ENCODE measurements around the gene CDC20B.
A peak's percentile ranks its signal among the peaks of the same experiment; 100 is the strongest.
"Not testable (repeated sequence)": the region's sequence is repeated elsewhere in the genome, so short reads cannot be mapped to it uniquely, and the experiment has no call there.

Gene CDC20B

DNA sequence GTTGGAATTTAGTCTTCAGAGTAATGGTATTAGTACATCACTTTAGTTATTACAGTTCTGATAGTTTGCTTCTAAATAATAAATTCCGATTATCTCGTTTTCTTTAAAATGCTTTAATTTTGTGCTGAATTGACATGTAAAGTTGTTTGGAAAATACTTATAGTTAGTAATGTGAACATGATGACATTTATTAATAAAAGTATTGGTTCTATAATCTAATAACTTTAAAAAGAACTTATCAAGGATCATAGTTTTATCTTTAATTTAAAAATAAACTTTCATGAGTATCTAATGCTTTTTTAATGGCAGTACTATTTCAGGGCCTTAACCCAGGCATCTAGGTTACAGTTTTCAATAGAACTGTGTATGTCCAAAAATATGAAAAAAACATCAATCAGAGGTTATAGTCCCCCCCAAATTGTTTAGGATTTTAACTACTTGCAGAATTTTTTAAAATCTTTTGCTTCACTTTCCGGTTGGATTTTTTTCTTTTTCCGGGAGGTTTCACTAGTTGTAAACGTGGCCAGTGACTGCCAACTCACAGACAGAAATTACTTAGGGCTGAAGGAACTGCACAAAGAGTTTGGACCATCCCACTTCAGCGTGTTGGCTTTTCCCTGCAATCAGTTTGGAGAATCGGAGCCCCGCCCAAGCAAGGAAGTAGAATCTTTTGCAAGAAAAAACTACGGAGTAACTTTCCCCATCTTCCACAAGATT lies 12.3 kb downstream of the CDC20B start:
- no peak for DNase-seq (ENCODE audit: low read depth in 2 of 2)

DNA sequence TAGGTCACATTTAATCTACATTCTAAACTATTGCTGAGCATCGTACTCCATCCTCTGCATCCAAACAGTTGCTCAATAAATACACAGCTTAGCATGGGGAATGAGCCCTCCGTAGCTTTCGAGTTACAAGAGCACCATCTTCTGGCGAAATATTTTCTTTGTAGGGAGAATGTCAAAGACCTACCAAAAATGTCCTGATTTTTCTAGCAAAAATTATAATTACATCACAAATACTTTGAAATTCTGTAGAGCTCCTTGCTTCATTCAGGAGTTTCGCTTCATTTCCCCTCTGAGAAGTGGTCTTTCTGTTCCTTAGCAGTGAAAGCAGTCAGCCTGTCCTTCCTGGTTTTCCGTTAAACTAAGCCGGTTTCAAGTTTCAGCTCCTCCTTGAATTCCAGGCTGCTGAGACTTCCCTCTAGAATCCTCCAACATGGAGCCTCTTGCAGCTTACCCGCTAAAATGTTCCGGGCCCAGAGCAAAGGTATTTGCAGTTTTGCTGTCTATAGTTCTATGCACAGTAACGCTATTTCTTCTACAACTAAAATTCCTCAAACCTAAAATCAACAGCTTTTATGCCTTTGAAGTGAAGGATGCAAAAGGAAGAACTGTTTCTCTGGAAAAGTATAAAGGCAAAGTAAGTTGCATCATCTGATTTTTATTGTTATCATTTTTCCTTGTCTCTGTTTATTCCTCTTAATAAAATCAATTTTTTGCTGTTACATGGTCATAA lies 13.0 kb downstream of the CDC20B start, which contains the start of gene GPX8:
Gene GPX8, plus strand, starts transcription at position 409 of the 730 bp plus-strand sequence. Its CDS starts 22 bp downstream, at position 431.
- no peak for DNase-seq (ENCODE audit: low read depth in 2 of 2)

DNA sequence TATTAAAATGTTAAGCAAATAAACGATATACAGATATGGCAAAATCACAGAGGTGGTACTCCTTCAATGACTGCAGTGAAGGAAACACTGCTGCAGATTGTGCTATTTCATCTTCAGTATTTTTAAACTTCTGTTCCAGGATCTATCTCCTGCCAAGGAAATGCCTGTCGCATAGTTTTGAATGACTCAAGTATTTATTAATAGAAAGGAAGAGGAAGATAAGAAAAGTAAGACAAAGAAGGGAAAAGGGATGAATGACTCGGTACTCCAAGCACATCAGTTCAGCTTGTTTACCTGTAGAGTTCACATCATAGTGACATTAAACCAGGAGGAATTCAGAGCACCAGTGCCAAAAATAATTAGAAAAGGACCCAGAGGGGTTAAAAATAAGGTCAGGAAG lies 18.1 kb downstream of the CDC20B start:
- DNase-seq (ENCODE audit: low read depth in 2 of 2), result no peak

DNA sequence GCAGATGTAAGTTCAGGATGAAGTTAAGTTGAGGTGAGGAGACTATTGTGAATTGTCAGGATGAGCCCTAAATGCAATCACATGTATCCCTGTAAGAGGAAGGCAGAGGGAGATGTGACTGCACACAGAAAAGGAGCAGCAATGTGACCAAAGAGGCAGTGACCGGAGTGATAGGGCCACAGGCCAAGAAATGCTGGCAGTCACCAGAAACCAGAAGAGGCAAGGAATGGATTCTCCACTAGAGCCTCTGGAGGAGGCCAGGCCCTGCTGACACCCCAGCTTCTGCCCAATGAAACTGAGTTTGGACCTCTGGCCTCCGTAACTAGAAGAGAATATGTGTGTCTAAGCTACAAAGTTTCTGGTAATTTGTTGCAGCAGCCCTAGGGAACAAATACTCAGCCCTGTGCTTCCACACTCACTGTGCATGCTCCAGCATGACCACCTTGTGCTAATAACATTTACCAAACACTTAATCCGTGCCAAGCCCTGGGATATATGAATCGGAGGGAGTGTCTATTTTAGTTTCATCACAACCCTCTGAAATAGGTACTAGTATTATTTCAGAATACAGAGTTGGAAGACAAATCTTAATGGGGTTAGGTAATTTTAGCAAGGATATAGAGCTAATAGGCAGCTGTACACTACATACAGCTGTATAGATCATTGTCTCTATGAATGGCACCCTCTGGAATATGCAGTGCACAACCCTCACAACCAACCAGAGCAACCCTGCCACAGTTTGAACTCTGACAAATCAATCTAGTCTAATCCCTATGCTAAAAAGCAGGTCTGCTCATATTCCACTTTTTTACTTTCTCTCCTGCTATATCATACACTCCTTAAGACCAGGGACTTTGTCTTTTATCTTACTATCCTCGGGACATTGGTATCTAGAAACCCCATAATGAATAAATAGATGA lies 20.8 kb downstream of the CDC20B start:
- DNase-seq (ENCODE audit: low read depth in 2 of 2), result no peak

DNA sequence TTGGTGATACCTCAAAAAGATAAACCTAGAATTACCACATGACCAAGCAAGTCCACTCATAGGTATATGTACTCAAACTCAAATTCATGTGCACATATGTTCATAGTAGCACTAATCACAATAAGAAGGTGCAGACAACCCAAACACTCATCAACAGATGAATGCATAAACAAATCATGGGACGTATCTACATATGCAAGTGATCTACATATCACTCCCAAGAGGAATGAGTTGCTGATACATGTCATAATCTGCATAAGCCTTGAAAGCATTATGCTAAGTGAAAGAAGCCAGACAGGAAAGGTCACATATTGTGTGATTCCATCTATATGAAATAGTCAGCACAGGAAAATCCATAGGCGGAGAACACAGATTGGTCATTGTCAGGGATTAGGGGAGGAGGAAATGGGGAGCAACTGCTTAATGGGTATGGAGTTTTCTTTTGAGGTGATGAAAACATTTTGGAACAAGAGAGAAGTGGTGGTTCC lies 23.6 kb downstream of the CDC20B start:
- no peak for DNase-seq (ENCODE audit: low read depth in 2 of 2)

DNA sequence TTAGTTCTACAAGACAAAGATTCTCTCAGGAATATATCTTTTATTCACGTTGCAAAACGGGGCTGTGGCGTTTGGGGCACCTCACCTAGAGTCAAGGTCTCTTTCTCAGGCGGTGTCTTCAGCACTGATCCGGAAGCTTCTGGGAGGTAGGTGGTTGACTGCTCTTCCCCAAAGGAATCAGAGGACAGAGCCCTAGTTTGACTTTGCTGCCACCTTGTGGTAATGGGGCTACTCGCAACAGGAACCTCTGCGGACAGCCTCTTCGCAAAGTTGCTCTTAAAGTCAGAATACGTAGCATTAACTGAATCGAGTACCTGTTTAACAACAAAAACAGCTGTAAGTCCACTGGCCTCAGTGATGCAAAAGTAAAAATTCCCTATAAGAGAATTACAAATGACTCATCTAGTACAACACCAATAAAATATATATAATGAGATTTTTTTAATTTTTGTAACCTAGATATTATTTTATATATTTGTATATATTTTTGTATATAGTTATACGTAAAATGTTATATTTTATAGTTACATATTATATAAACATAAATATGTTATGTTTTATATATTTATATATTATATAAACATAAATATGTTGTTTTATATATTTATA lies 26.3 kb downstream of the CDC20B start:
- DNase-seq (ENCODE audit: low read depth in 2 of 2), result peak; percentile 63 to 77

DNA sequence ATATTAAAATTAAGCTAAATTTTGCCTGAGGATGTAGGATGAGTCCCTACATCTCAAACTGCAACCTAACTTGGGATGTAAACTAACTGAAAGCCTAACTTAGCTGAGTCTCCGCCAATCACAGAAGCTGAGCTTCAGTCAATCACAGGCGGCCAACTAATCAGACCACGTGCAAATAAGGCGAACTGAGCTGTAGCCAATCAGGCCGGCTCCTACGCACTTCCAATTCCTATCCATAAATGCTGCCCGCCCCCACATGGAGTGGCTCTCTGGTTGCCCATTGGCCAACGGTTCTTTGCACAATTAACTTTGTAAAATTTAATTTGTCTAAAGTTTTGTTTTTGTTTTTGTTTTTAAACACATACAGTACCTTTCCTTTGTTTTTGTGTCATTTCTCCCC lies 26.9 kb downstream of the CDC20B start:
- DNase-seq (ENCODE audit: low read depth in 2 of 2), result no peak

DNA sequence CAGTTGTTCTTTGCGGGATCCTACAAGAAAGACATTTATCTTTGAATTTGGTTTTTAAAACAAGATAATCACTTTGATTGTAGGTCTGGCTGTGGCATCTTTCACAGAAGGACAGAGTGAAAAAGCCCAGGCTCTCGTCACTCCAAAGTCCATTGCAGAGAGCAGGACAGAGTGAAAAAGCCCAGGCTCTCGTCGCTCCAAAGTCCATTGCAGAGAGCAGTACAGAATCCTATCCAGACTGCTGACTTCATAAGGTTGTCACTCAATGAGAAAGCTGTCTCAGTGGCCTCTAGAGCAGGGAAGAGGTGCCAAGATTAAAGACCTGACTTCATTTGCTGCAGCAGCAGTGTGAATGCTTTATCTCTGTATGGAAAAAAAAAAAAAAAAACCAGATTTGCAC lies 29.4 kb downstream of the CDC20B start:
- DNase-seq (ENCODE audit: low read depth in 2 of 2), result no peak

DNA sequence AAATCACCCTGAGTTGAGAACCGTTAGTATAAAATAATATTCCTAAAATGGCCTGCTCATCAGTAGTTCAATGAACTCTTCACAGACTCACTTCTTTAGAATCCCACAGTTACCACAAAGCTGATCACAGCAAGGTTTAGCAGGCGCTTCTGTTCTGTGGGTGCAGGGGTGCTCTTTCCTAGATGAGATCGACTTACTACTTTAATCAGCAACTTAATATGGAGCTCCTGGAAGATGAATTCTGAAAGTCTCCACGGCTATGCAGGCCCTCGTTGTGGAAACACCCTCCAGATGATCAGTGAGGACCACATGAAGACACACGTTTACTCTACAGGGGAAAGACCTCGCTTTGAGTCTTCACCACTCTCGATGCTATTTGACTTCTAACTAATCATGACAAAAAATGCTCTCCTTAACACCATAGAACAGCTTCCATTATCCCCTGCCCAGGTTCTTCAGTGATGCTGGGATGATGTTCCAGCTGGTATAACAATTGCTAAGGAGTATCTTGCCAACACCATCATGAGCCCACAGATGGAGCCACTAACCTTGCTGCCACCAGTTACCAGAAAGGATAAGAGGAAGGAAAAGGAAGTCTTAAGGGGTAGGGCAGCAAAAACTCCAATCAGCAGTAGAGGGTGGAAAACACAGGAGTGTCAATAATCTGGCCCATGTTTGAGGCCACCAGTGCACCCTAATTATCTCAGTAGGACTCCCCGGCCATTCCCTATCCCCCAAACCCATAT lies 30.9 kb downstream of the CDC20B start:
- DNase-seq (ENCODE audit: low read depth in 2 of 2), result no peak

DNA sequence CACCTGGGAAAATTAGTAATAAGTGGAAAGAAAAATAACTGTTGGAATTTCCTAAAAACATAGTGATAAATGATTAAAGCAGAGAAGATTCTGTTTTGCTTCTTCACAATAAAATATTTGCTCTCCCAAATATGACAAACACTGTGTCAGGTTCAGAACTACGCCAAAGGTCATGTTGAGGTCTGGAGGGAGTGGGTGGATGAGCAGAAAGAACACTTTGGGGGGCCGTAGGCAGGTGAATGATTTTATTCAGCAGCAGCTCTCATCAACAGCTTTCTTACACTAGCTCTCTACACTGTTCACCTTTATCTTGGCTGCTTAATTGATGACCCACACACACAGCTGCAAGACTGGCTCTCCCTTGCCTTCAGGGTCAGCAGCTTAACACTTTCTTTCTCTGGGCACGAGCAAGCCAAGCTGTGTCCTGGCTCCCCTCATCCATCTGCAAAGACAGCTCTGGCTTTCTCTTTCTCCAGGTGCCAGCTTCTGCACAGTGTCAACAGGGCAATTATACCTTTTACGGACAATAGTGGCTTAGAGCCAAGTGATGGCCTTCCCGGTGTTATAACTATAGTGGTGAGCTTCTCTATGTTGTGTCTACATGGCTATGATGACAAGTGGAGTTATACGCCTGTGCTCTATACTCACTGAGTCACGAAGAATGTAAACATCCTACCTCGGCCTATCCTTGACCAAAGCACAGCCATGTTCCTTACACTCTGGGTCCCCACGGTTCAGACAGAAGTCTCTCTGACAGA lies 31.9 kb downstream of the CDC20B start:
- DNase-seq (ENCODE audit: low read depth in 2 of 2), result no peak

DNA sequence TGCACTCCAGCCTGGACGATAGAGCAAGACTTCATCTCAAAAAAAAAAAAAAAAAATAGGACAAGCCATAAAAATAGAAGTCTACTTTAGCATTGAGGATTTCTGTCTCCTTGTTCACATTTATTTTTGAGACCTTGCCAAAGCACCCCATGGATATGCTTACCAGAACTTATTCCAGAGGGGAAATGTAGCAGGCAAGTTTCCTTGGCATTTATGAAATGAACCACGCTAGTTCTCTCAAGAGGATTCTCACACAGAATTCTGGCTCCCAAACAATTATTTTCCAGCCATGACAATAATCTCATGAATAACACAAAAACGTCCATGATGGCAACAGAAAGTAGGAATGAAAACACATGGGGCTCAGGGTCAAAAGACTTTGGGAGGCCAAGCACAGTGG lies 36.5 kb downstream of the CDC20B start:
- no peak for DNase-seq (ENCODE audit: low read depth in 2 of 2)

DNA sequence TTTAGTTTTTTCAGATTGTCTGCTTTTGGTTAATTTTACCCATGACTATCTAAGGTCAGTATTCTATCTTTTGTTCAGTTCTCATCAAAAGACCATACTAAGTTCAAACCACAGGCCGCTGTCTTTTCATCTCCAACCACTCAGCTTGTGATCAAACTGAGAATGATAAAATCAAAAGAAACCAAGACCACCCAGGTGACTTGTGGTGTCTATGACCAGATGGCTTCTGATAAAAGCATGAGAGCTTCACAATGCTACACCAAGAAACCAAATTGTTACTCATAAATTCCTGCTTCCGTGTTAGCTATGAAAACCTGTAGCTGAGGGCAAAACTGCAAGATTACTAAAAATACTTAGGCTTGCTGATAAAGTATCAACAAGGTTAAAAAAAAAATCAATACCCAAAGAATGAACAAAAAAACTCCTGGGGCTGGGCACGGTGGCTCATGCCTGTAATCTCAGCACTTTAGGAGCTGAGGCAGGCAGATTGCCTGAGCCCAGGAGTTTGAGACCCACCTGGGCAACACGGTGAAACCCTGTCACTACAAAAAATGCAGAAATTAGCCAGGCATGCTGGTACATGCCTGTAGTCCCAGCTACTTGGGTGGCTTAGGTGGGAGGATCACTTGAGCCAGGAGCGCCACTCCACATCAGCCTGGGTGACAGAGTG lies 38.8 kb downstream of the CDC20B start:
- no peak for DNase-seq (ENCODE audit: low read depth in 2 of 2)

DNA sequence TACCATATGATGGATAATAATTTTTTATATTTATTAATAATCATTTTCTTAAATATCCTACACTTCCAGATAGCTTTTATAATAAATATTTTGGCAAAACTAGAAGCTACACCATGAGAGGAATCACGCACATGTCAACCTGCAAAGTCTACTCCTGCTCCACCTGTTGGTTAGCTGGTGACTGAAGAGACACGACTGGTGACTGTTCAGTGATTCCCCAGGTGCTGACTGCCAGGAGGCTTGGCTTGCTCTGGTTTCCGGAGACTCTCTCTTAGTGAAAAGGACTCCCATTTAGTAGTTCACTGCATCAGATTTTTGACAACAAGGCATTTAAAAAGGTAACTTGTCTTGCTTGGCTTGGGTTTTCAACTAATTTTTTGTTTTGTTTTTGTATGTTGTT lies 49.6 kb downstream of the CDC20B start:
- no peak for DNase-seq (ENCODE audit: low read depth in 2 of 2)

DNA sequence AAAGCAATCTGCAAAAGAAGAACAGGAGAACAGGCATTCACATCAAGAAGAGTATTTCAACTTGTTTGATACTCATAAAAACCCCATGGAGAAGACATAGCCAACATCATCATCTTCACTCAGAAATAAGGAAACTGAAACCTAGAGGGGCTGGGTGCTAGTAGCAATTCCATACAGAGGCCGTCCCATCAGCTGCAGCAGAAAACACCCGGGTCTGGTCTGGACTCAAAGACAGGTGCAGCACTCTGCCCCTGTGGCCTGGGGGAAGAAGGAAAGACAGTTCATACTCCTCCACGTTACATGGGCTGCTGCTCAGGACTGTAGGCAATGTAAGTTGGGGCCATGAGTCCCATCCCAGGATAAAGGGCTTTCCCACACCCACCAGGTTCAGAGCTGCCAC lies 58.9 kb downstream of the CDC20B start:
- no peak for DNase-seq (ENCODE audit: low read depth in 2 of 2)

DNA sequence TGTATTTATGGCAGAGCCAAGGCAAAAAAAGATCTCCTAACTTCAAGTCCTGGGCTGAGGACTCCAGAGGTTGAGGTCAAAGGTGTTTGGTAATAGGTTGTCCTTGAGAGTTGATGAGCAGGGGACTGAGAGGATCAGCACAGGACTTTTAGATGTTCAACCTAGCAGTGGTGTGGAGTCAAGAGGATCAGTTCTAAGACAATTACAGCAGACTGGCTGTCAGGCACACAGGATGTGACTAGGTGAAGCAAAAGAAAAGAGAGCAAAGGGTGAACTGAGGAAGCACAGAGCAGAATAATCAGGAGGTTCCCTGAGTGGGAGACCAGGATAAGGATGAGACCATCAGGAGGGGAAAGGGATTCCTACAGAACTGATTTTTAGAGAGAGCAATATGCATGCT lies 59.6 kb downstream of the CDC20B start:
- DNase-seq (ENCODE audit: low read depth in 2 of 2), result no peak

DNA sequence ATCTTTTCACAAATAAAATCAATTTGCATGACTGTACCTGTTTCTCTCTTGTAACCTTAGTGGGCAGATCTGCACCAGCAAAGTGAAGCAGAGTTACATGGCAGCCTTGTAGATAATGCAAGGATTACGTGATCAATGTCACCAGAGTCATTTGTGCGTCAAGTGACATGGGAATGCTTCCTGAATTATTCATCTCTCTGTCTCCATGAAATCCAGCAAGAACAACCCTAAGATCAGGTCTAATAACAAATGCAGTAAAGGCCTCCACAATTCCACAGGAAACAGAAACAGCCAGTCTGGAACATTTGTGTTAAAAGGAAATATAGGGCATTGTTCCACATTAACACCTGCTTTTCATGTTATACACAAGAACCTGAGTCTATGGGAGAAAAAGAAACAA lies 62.8 kb downstream of the CDC20B start:
- DNase-seq (ENCODE audit: low read depth in 2 of 2), result no peak

DNA sequence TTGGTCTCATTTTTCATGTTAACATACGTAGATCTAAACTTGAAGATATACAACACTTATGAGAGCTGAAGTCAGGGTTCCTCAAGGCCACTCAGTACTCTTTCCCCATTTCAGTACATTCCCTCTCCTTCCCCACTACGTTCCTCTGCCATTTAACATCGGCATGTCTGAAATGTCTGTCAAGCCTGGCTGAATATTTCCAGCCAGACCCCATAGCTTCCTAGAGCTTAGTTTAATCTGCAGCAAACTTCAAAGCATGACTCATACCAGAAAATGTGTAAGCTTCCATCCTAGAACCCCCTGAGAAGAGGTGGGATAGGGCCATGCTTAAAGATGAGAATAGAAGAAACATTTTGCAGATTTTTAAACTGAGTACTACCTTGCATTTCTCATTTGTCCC lies 64.3 kb downstream of the CDC20B start:
- no peak for DNase-seq (ENCODE audit: low read depth in 2 of 2)

DNA sequence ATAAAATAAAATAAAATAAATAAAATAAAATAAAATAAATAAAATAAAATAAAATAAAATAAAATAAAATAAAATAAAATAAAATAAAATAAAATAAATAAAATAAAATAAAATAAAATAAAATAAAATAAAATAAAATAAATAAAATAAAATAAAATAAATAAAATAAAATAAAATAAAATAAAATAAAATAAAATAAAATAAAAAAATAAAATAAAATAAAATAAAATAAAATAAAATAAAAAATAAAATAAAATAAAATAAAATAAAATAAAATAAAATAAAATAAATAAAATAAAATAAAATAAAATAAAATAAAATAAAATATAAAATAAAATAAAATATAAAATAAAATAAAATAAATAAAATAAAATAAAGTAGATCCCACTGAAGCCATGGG lies 67.0 kb downstream of the CDC20B start:
- DNase-seq (ENCODE audit: low read depth in 2 of 2), result not testable (repeated sequence)

DNA sequence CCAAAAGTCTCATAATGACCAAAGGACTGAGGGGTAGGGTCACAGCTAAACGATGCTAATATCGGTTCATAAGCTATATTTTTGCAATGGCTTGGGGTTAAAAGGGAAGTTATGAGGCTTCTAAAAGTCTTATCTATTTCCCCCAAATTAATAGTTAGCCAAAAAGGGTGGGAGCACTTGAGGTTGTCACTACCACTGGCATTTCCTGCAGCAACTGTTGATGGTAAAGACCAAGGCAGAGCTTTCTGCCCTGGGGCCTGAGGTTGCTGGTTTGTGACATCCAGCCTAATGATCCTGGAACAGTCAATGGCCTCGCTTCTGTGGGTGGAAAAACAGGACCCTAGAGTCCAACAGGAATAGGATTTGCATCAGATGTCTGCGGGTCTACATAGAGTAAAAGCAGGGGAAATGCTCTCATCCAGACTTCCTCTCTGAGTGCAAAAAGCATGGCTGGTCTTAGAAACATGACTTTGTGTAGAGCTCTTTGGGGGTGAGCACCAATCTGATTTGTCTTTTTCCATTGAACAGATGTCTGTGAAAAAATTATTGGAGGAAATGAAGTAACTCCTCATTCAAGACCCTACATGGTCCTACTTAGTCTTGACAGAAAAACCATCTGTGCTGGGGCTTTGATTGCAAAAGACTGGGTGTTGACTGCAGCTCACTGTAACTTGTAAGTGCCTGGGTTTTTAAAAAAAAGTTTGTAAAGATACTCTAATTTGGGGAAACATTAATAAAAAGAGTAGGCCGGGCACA lies 67.9 kb downstream of the CDC20B start:
- no peak for DNase-seq (ENCODE audit: low read depth in 2 of 2)
